ENCODE data around the gene LIPI.

- TF ChIP-seq CTCF (IDR thresholded peaks at IDR 0.05), result no peak
- no peak for TF ChIP-seq POLR2A (IDR thresholded peaks at IDR 0.05)
Observed at GRCh38 chr21:14071902-14072734, 138.6 kb downstream of the LIPI start.
